ENCODE data around the gene CASP8.

DNA sequence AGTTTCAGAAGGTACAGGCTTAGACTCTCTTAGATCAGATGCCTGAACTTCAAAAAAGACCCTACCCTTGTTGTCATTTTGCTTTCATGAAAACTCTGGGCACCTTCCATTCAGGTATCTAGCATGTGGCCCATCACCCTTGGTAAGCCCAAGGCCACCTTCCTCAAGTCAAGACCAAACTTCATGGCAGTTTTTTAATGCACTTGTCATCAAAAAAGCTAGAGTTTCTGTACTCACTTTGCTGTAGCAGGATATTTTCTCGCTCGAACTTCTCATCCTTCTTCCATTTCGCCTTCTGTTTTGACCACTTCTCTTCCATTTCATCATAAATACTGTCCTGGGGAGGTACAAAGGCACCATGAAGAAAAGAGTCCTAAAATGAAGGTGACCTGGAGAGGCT, 48.6 kb downstream of the CASP8 start:
- TF ChIP-seq, protein P1, sequence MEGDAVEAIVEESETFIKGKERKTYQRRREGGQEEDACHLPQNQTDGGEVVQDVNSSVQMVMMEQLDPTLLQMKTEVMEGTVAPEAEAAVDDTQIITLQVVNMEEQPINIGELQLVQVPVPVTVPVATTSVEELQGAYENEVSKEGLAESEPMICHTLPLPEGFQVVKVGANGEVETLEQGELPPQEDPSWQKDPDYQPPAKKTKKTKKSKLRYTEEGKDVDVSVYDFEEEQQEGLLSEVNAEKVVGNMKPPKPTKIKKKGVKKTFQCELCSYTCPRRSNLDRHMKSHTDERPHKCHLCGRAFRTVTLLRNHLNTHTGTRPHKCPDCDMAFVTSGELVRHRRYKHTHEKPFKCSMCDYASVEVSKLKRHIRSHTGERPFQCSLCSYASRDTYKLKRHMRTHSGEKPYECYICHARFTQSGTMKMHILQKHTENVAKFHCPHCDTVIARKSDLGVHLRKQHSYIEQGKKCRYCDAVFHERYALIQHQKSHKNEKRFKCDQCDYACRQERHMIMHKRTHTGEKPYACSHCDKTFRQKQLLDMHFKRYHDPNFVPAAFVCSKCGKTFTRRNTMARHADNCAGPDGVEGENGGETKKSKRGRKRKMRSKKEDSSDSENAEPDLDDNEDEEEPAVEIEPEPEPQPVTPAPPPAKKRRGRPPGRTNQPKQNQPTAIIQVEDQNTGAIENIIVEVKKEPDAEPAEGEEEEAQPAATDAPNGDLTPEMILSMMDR (IDR thresholded peaks at IDR 0.05; ENCODE audit: poor library complexity): no peak
- no peak for TF ChIP-seq EZH2 (IDR thresholded peaks at IDR 0.05; ENCODE audit: borderline replicate concordance)

Data from hepatocyte (in vitro differentiated cells).